IPS-18a (cell line): ENCODE results near the gene SEC14L3.

Source experiments
- H3K27ac ChIP-seq: one replicate; pipeline ENCODE4 v1.5.1; 2013; ENCODE audit warnings: low read length
- H3K27me3 ChIP-seq: one replicate; pipeline ENCODE4 v1.6.1; 2013; ENCODE audit warnings: mild to moderate bottlenecking, low read length; ENCODE audit not compliant: control insufficient read depth, insufficient read depth
- H3K36me3 ChIP-seq: one replicate; pipeline ENCODE4 v1.6.1; 2013; ENCODE audit warnings: low read depth, low read length; ENCODE audit not compliant: control insufficient read depth
- H3K4me1 ChIP-seq: one replicate; pipeline ENCODE4 v1.6.1; 2013; ENCODE audit warnings: low read depth, low read length; ENCODE audit not compliant: control insufficient read depth
- H3K4me3 ChIP-seq: one replicate; pipeline ENCODE4 v1.5.1; 2013; ENCODE audit warnings: low read length
- H3K9ac ChIP-seq: one replicate; pipeline ENCODE4 v1.6.1; 2013; ENCODE audit warnings: mild to moderate bottlenecking, low read length, moderate library complexity
- H3K9me3 ChIP-seq: one replicate; pipeline ENCODE4 v1.6.1; 2013; ENCODE audit warnings: low read depth, low read length; ENCODE audit not compliant: control insufficient read depth

The SEC14L3 gene

DNA sequence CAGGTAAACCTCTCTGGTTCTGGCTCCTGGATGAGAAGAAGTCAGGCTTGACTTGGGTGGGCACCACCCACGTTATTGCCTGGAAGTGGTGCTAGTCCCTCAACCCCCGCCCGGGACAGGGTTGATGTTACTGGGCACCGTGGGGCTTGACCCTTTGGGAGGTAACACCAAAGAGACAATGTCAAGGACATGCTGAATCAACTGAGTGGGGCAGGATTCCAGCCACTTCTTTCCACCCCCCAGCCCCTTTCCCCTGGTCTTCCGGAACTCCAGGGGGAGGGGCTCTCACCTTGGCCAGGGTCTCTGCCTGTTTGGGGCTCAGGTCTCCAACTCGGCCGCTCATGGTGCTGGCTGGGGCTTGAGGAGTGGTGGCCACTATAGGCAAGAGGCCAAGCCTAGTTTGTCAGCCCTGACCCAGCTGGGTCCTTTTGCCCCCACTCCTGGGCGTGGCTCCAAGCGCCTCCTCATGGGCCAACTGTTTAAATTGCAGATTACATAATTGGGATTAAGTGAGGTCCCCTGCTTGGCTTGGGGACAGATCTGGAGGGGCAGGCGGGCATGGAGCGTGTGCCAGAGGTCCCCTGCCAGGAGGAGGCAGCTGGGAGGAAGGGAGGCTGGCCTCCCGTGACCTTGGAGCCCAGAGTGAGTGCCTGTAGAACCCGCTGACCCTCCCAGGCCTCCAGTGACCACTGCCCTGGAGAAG lies at the start of gene SEC14L3:
SEC14L3 (minus strand) TSS at position 402 of the 703 bp plus-strand sequence; CDS start at position 343, 59 bp downstream.
- Histone ChIP-seq H3K4me3 (no peak within 1 kb of the TSS), H3K27ac (no peak within 1 kb of the TSS), H3K36me3 (no peaks in the 10 kb centered on the region)

GRCh38 chr22:30519842-30520425 lies 48.1 kb upstream of the SEC14L3 start:
- Histone ChIP-seq H3K4me1 (no peaks in the 10 kb centered on the region), H3K36me3 (no peaks in the 10 kb centered on the region), H3K27me3 (no peaks in the 10 kb centered on the region), H3K27ac (no peak overlapping the region), H3K4me3 (no peak overlapping the region), H3K9me3 (no peaks in the 10 kb centered on the region), H3K9ac (no peak overlapping the region)

More for the DNA sequence above, at the start of gene SEC14L3:
- H3K27me3 ChIP-seq, result no peaks in the 10 kb centered on the region
- no peaks in the 10 kb centered on the region for H3K9me3 ChIP-seq
- H3K4me1 ChIP-seq, result no peaks in the 10 kb centered on the region
- no peak within 1 kb of the TSS for H3K9ac ChIP-seq

DNA sequence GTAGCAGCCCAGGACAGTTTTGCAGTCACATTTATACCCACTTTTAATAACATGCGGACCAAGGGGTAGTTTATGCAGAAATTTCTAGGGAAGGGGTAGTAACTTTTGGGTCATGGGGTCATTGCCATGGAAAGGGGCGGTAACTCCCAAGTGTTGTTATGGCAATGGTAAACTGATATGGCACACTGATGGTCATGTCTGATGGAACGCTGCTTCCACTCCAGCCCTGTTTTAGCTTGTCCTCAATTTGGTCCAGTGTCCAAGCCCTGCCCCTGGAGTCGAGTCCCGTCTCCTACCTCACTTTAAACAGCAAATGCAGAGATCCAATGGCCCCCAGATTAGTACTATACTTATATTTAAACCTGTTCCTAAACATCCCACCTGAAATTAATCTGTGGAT lies 44.9 kb upstream of the SEC14L3 start:
- no peaks in the 10 kb centered on the region for H3K36me3 ChIP-seq
- no peak overlapping the region for H3K9ac ChIP-seq
- no peaks in the 10 kb centered on the region for H3K27me3 ChIP-seq
- H3K4me1 ChIP-seq, result no peaks in the 10 kb centered on the region
- H3K4me3 ChIP-seq, result no peak overlapping the region
- H3K27ac ChIP-seq, result no peak overlapping the region
- no peaks in the 10 kb centered on the region for H3K9me3 ChIP-seq

GRCh38 chr22:30516273-30516672 lies 44.5 kb upstream of the SEC14L3 start:
- Histone ChIP-seq H3K36me3 (no peaks in the 10 kb centered on the region), H3K4me3 (no peak overlapping the region), H3K27me3 (no peaks in the 10 kb centered on the region), H3K27ac (no peak overlapping the region), H3K9me3 (no peaks in the 10 kb centered on the region), H3K9ac (no peak overlapping the region), H3K4me1 (no peaks in the 10 kb centered on the region)

GRCh38 chr22:30514252-30514651 lies 42.4 kb upstream of the SEC14L3 start:
- Histone ChIP-seq H3K27me3 (no peaks in the 10 kb centered on the region), H3K4me3 (no peak overlapping the region), H3K4me1 (no peaks in the 10 kb centered on the region), H3K36me3 (no peaks in the 10 kb centered on the region), H3K9me3 (no peaks in the 10 kb centered on the region), H3K27ac (no peak overlapping the region), H3K9ac (no peak overlapping the region)

DNA sequence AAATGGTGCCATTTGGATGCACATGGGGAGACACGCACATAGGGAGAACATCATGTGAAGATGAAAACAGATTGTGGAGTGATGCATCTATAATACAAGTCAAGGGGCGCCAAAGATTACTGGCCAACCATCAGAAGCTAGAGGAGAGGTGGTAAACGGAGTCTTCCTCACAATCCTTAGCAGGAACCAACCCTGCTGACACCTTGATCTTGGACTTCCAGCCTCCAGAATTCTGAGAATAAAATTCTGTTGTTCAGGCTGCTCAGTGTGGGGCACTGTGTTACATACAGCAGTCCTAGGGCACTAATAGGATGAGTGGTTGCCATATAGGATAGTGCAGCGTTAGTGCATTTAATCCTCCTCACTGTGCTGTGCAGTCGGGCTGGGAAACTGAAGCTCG lies 41.6 kb upstream of the SEC14L3 start:
- H3K27ac ChIP-seq, result no peak overlapping the region
- H3K9ac ChIP-seq, result no peak overlapping the region
- H3K4me1 ChIP-seq, result no peaks in the 10 kb centered on the region
- H3K9me3 ChIP-seq, result no peaks in the 10 kb centered on the region
- H3K36me3 ChIP-seq, result no peaks in the 10 kb centered on the region
- H3K27me3 ChIP-seq, result no peaks in the 10 kb centered on the region
- no peak overlapping the region for H3K4me3 ChIP-seq

- no peak overlapping the region for H3K27ac ChIP-seq
- H3K9ac ChIP-seq, result no peak overlapping the region
- no peak overlapping the region for H3K4me3 ChIP-seq
- H3K4me1 ChIP-seq, result no peaks in the 10 kb centered on the region
- H3K9me3 ChIP-seq, result no peaks in the 10 kb centered on the region
- H3K27me3 ChIP-seq, result no peaks in the 10 kb centered on the region
- no peaks in the 10 kb centered on the region for H3K36me3 ChIP-seq
These were observed 40.1 kb upstream of the SEC14L3 start for GRCh38 chr22:30511911-30512310.

DNA sequence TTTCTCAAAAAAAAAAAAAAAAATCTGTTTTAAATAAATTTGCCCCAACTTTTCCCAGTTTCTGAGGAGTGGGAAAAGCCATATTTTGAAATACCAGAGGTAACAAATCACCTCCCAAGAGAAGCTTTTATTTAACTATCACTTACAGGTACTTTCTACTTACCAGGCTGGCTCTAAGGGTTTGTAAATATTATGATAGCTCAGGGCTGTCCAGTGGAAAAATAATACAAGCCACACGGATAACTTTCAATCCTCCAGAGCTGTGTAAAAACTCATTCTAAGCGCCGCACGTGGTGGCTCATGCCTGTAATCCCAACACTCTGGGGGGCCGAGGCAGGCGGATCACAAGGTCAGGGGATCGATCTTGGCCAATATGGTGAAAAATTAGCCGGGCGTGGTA lies 39.3 kb upstream of the SEC14L3 start:
- H3K4me3 ChIP-seq, result no peak overlapping the region
- no peaks in the 10 kb centered on the region for H3K27me3 ChIP-seq
- no peaks in the 10 kb centered on the region for H3K36me3 ChIP-seq
- no peaks in the 10 kb centered on the region for H3K9me3 ChIP-seq
- no peak overlapping the region for H3K9ac ChIP-seq
- H3K27ac ChIP-seq, result no peak overlapping the region
- no peaks in the 10 kb centered on the region for H3K4me1 ChIP-seq

DNA sequence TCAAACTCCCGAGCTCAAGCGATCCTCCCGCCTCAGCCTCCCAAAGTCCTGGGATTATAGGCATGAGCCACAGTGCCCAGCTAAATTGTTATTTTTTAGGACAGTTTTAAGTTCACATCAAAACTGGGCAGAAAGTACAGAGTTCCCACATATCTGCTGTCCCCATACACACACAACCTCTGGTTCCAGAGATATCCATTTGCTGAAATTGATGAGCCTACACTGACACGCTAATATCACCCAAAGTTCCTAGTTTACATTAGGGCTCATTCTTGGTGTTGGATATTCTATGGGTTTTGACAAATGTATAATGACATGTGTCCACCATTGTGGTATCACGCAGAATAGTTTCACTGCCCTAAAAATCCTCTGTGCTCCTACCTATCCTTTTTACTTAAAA lies 36.4 kb upstream of the SEC14L3 start:
- Histone ChIP-seq H3K27ac (no peak overlapping the region), H3K36me3 (no peaks in the 10 kb centered on the region), H3K4me3 (no peak overlapping the region), H3K27me3 (no peaks in the 10 kb centered on the region), H3K9me3 (no peaks in the 10 kb centered on the region), H3K9ac (no peak overlapping the region), H3K4me1 (no peaks in the 10 kb centered on the region)

DNA sequence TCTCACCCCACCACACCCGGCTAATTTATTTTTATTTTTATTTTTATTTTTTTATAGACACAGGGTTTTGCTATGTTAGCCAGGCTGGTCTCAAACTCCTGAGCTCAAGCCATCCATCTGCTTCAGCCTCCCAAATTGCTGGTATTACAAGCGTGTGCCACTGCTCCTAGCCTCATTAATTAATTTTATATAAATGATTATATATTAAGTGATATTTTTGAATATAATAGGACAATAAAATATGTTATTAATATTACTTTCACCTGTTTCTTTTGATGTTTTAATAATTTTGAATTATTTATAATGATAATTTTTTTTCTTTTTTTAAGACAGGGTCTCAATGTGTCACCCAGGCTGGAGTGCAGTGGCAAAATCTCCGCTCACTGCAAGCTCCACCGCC lies 35.9 kb upstream of the SEC14L3 start:
- H3K9me3 ChIP-seq, result no peaks in the 10 kb centered on the region
- H3K27me3 ChIP-seq, result no peaks in the 10 kb centered on the region
- no peaks in the 10 kb centered on the region for H3K4me1 ChIP-seq
- H3K9ac ChIP-seq, result no peak overlapping the region
- no peak overlapping the region for H3K4me3 ChIP-seq
- no peak overlapping the region for H3K27ac ChIP-seq
- no peaks in the 10 kb centered on the region for H3K36me3 ChIP-seq

DNA sequence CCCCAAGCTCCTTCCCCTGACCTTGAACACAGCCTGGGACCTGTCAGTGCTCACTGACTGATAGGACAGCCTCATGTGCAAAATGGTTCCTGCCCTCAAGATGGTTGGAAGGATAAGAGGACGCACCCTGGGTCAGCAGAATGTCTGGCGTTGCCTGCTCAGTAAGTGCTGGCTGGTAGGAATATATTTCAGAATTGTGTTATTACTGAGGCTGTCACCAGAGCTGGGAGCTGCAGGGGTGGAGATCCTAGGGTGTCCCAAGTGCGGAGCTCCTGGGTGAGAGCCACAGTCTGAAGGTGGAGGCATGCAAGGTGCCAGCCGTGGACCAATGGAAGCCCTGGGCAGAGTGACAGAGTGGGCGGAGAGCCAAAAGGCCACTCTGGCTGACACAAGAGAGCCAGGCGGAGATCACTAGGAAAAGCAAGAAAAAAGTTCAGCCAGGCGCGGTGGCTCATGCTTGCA lies 34.7 kb upstream of the SEC14L3 start:
- Histone ChIP-seq H3K36me3 (no peaks in the 10 kb centered on the region), H3K27ac (no peak overlapping the region), H3K4me3 (no peak overlapping the region), H3K9me3 (no peaks in the 10 kb centered on the region), H3K9ac (no peak overlapping the region), H3K4me1 (no peaks in the 10 kb centered on the region), H3K27me3 (no peaks in the 10 kb centered on the region)

DNA sequence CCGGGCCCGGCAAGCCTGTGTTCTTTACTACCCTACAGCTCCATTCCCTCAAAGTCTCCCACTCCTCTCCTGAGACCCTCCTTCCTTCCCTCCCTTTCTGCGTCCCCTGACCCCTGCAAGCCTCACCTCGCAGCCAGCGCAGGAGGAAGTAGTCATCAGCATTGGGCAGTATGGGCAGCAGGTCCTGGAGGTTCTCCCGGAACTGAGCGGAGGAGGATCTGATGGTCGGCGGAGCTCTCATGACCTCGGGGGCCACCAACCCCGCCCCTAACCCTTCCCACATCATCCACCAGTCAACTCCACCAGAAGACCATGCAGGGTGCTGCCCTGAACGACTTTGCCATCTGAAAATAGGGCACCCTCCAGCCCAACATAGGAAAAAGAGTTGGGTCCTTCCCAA lies 31.7 kb upstream of the SEC14L3 start:
- Histone ChIP-seq H3K4me3 (no peak overlapping the region), H3K9ac (no peak overlapping the region), H3K27me3 (no peaks in the 10 kb centered on the region), H3K9me3 (no peaks in the 10 kb centered on the region), H3K4me1 (no peaks in the 10 kb centered on the region), H3K27ac (no peak overlapping the region), H3K36me3 (no peaks in the 10 kb centered on the region)
